Gastrocnemius medialis (tissue), 4 donors: ENCODE measurements around the gene ABCF1.

Experiments used
- POLR2A ChIP-seq, 2 donors: fragments of 450-650 bp; IDR thresholded peaks; one replicate each; pipeline ENCODE4 v1.6.1; 2017; ENCODE audit warnings: antibody characterized with exemption in 2 of 2, mild to moderate bottlenecking in 2 of 2, moderate library complexity in 2 of 2
- TF ChIP-seq, protein P1 (sequence below), 5 experiments: fragments of 450-650 bp in 3 of 5; fragments of 200-600 bp in 2 of 5; sonication (generic) in 2 of 5; IDR thresholded peaks in 4 of 5; conservative IDR thresholded peaks in 1 of 5; 1 replicate in 4 of 5; 2 replicates in 1 of 5; pipeline ENCODE4 v1.5.1; 2016 to 2019; ENCODE audit warnings: antibody characterized with exemption in 5 of 5, mild to moderate bottlenecking in 3 of 5, moderate library complexity in 3 of 5

DNA sequence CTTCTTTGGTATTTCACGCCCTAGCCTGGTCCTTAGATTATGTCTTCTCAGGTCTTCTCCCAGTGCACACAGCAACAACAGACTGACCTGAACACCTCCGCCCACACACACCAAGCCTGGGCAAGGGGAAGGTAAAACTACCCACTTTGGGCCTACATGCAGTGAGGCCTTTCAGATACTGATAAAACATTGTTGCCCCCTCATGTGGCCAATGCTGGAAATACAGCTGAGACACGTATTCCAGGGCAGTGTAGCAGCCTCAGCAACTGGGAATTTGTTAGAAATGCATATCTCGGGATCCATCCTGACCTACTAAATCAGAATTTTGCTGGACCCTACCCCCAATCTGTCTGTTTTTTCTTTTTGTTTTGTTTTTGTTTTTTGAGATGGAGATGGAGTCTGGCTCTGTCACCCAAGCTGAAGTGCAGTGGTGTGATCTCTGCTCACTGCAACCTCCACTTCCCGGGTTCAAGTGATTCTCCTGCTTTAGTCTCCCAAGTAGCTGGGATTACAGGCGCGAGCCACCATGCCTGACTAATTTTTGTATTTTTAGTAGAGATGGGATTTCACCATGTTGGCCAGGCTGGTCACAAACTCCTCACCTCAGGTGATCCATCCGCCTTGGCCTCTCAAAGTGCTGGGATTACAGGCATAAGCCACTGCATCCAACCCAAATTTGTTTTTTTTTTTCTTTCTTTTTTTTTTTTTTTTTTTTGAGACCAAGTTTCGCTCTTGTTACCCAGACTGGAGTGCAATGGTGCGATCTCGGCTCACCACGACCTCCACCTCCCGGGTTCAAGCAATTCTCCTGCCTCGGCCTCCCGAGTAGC is 26.3 kb downstream of the ABCF1 start:
- TF ChIP-seq POLR2A (IDR thresholded peaks at IDR 0.05): peak in 1 of 2 donors; percentile 13
- TF ChIP-seq, protein P1, sequence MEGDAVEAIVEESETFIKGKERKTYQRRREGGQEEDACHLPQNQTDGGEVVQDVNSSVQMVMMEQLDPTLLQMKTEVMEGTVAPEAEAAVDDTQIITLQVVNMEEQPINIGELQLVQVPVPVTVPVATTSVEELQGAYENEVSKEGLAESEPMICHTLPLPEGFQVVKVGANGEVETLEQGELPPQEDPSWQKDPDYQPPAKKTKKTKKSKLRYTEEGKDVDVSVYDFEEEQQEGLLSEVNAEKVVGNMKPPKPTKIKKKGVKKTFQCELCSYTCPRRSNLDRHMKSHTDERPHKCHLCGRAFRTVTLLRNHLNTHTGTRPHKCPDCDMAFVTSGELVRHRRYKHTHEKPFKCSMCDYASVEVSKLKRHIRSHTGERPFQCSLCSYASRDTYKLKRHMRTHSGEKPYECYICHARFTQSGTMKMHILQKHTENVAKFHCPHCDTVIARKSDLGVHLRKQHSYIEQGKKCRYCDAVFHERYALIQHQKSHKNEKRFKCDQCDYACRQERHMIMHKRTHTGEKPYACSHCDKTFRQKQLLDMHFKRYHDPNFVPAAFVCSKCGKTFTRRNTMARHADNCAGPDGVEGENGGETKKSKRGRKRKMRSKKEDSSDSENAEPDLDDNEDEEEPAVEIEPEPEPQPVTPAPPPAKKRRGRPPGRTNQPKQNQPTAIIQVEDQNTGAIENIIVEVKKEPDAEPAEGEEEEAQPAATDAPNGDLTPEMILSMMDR (IDR thresholded peaks at IDR 0.05 in 4 of 5, conservative IDR thresholded peaks at IDR 0.05 in 1 of 5): peak; percentile 62 to 78 (median 72)
